ENCODE results near the gene LTK.

Gene LTK

GRCh38 chr15:41495736-41496599 lies 17.7 kb downstream of the LTK start:
- DNase-seq = no peak

- no peak for DNase-seq
Measured at GRCh38 chr15:41494922-41495735, 18.5 kb downstream of the LTK start.

GRCh38 chr15:41494190-41494921 lies 19.3 kb downstream of the LTK start:
- DNase-seq = peak; percentile 18

GRCh38 chr15:41493902-41494189 lies 19.8 kb downstream of the LTK start:
- no peak for DNase-seq

GRCh38 chr15:41493205-41493901 lies 20.3 kb downstream of the LTK start, which contains the start of gene ITPKA:
Gene ITPKA, plus strand, starts transcription at chr15:41493874. Its CDS starts 54 bp downstream, at chr15:41493928.
- DNase-seq = peak; percentile 71

GRCh38 chr15:41492597-41493204 lies 20.9 kb downstream of the LTK start:
- DNase-seq = peak; percentile 36

GRCh38 chr15:41491889-41492288 lies 21.7 kb downstream of the LTK start:
- DNase-seq = no peak

GRCh38 chr15:41490355-41490754 lies 23.3 kb downstream of the LTK start:
- DNase-seq = no peak

GRCh38 chr15:41489641-41490040 lies 24.0 kb downstream of the LTK start:
- no peak for DNase-seq

- DNase-seq = no peak
Measured at GRCh38 chr15:41487802-41488201, 25.8 kb downstream of the LTK start.

- no peak for DNase-seq
Measured at GRCh38 chr15:41487381-41487780, 26.2 kb downstream of the LTK start.

GRCh38 chr15:41486286-41486685 lies 27.3 kb downstream of the LTK start:
- DNase-seq = no peak

GRCh38 chr15:41484937-41485625 lies 28.5 kb downstream of the LTK start:
- DNase-seq = no peak

- no peak for DNase-seq
Measured at GRCh38 chr15:41483519-41483918, 30.1 kb downstream of the LTK start.

GRCh38 chr15:41483115-41483514 lies 30.5 kb downstream of the LTK start:
- no peak for DNase-seq

- no peak for DNase-seq
Measured at GRCh38 chr15:41482110-41482877, 31.3 kb downstream of the LTK start.

GRCh38 chr15:41480396-41481140 lies 33.1 kb downstream of the LTK start:
- DNase-seq = no peak

GRCh38 chr15:41476416-41477048 lies 37.1 kb downstream of the LTK start:
- no peak for DNase-seq

GRCh38 chr15:41474941-41475340 lies 38.7 kb downstream of the LTK start:
- DNase-seq = no peak

- no peak for DNase-seq
Measured at GRCh38 chr15:41474436-41474835, 39.2 kb downstream of the LTK start.

Data from NCI-H1105 treated with DMSO at 0.1 percent for 48 hours (cell line).